GM18511 (cell line): Measurements from ENCODE around the gene ERBB2.

Experiments
- ATAC-seq: cut with Tn5 transposase; IDR thresholded peaks from one replicate; pipeline ENCODE4 v1.9.1; 2021; ENCODE audit warnings: mild to moderate bottlenecking, moderate library complexity; ENCODE audit not compliant: unreplicated experiment

The ERBB2 gene

DNA sequence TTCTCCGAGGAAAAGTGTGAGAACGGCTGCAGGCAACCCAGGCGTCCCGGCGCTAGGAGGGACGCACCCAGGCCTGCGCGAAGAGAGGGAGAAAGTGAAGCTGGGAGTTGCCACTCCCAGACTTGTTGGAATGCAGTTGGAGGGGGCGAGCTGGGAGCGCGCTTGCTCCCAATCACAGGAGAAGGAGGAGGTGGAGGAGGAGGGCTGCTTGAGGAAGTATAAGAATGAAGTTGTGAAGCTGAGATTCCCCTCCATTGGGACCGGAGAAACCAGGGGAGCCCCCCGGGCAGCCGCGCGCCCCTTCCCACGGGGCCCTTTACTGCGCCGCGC, at the start of gene ERBB2:
ERBB2 (plus strand) TSS at position 247 of the 330 bp plus-strand sequence. CDS start 175 bp downstream, outside the sequence.
- no peak for ATAC-seq

DNA sequence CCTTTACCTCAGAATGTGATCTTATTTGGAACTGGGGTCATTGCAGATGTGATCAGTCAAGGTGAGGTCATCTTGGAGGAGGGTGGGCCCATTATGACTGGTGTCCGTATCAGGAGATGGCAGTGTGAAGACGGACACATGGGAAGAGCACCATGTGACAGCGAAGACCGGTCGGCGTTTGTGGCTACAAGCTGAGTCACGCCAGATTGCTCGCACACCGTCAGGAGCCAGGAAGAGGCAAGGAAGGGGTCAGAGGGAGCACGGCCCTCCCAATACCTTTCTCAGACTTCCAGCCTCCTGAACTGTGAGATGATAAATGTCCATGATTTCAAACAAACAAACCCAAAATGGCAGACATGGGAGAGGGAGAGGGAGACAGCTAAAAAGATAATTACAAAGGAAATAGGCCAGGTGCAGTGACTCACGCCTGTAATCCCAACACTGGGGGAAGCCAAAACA, 49.7 kb upstream of the ERBB2 start:
- ATAC-seq: no peak

DNA sequence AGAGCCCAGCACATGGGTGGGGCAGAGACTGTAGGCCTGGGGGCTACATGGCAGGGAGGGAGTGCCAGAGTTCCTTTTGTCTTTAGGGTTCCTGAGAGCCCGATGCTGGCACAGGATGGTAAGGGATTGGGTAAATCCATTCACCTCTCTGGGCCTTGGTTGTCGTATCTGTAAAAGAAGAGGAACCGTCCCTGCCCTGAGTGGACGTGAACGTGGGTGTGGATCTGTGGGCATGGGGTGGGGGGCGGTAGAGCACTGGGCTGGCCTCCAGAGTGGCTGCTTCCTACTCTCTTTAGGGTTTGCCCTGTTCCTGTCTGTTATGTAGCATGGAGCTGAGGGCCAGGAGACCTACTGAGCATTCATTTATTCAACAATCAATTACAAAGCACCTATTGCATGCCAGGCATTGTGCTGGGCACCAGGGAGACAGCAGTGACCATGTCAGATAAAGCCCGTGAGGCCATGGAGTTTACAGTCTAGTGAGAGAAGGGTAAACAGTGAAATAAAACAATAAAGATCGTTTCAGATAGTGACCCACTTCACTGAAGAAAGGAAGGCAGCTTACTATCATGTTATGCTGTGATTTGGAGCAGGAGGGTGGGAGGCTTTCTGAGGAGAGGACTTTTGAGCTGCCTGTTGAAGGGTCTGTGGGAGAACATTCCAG, 47.8 kb upstream of the ERBB2 start:
- no peak for ATAC-seq

DNA sequence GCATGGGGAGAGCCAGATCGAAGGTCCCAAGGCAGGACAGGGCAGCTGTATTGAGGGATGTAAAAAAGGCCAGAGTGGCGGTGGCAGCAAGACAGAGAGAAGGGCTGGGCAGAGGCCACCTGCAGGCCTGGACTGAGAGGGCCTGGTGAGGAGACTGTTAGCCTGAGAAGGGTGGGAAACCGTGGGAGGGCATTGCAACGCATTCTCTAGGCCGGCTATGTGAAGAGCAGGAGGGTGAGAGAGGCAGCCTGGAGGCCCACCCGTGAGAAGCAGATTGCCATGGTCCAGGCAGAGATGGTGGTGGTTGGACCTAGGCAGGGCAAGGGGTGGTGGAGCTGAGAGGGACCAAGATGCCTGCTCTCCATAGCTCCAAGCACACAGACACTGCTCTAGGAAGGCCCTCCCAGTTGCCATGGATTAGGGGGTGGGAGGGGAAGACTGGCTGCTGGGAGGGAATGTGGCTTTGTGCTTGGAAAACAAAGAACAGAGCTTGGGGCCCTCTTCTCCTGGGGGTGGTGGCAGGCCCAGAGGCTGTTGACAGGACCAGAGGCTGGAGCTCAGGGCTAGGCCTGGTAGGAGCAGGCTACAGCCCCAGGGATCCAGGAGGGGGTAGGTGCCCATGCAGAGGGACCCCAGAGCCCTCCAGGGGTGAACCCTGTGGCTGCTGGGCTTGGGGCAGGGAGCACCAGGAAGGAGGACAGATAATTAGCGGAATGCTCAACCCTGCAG, 47.1 kb upstream of the ERBB2 start:
- no peak for ATAC-seq

DNA sequence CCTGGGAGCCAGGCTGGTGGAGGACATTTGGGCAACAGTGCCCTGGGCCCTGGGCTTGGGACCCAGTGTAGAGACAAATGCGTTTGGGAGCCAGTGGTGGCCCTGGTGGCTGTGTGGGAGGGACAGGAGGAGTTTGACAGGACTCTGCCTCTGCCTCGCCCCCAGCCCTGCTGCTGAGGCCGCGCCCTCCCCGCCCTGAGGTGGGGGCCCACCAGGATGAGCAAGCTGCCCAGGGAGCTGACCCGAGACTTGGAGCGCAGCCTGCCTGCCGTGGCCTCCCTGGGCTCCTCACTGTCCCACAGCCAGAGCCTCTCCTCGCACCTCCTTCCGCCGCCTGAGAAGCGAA, 46.6 kb upstream of the ERBB2 start:
- no peak for ATAC-seq

DNA sequence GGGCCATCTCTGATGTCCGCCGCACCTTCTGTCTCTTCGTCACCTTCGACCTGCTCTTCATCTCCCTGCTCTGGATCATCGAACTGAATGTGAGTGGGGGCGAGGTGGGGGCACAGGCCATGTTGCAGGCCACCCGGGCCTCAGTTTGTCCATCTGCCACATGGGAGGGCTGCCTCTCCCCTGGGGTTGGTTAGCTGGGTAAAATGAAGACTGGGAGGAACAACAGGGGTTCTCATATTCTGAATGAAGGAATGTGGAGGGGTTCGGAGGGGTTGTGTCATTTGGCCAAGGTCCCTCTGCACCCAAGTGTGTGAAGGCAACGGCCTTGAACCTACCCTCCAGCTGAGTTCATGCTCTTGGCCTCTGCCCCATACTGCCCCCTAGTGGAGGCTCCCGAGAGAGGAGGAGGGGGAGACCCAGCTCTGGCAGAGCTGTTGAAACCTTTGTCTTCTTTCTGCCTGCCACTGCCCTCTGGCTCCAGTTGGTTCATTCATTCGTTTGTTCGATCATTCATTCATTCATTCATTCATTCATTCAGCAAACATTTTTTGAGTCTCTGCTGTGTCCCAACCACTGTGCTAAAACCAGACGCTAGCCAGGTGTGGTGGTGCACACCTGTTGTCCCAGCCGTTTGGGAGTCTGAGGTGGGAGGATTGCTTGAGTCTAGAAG, 46.1 kb upstream of the ERBB2 start:
- no peak for ATAC-seq

DNA sequence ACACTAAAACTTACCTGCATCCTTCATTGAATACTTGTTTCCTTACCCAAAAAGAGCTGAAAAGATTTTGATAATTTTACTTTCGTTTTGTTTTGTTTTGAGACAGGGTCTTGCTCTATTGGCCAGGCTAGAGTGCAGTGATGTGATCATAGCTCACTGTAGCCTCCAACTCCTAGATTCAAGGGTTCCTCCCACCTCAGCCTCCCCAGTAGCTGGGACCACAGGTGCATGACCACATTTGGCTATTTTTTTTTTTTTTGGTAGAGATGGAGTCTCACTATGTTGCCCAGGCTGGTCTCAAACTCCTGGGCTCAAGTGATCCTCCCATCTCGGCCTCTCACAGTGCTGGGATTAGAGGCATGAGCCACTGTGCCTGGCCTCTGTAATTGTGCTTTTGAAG, 44.8 kb upstream of the ERBB2 start:
- no peak for ATAC-seq

DNA sequence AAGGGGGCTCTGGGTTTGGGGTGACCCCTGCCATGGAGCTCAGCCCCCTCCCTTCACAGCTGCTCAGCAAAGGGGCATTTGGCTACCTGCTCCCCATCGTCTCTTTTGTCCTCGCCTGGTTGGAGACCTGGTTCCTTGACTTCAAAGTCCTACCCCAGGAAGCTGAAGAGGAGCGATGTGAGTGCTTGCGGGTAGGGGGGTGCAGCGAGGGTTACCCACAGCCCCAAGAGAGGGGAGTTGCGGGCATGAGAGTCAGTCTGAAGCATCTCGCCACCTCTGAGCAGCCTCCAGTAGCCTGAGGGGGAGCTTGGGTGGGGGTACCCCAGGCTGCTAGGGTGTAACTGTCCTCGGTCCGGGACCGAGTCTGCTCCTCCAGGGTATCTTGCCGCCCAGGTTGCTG, 41.5 kb upstream of the ERBB2 start:
- no peak for ATAC-seq

DNA sequence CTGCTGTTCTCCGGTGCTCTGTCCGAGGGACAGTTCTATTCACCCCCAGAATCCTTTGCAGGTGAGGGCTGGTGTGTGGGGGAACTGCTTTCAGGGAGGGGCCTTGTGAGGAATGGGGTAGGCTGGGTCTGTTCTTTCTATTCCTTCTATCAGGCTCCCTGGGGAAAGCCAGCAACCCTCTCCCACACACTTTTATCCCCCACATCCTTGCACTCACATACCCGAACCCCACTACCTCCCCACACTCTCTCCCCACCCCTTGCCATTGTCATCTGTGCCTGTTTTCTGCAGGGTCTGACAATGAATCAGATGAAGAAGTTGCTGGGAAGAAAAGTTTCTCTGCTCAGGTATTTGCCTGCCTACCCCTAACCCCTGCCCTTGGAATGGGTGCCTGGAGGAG, 41.1 kb upstream of the ERBB2 start:
- no peak for ATAC-seq

DNA sequence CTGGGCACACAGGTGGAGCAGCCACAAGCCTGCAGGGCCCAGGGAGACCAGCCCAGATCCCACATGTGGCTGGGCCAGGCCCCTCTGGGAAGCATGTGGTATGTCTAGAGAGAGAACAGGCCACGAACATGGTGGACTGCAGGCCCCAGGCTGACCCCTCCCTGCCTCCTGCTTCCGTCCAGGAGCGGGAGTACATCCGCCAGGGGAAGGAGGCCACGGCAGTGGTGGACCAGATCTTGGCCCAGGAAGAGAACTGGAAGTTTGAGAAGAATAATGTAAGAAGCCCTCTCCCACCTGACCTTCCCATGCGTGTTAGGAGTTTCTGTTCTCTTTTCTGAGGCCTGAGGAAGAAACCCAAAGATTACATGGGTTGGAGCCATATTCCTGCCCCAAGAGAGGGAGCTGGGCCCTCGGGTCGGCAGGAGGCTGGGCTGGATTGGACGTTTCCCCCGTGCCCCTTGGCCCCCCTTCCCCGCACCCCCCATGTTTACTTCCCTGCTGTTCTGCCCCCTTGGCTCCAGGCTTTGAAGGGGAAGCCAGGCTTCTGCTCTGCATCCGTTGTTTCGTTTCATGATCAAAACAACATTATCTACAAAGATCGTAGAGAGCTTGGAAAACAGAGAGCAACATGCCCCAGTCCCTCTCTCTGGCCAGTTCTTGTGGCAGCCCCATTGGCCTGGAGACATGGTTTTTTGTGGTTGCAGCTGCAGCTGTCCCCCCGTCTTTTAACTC, 40.4 kb upstream of the ERBB2 start:
- no peak for ATAC-seq

DNA sequence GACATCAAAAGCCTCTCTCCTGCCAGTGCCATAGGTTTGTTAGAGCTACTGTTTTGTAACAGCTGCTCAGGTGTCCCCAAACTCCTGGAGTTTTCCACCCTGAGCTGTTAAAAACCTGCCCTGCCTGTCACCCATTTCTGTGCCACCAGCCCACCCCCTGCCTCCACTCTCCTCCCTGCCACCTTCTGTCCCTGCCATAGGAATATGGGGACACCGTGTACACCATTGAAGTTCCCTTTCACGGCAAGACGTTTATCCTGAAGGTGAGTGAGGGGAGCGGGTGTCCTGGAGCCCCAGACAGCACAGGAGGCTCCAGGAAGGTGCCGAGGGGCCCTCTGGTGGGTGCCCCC, 39.9 kb upstream of the ERBB2 start:
- ATAC-seq: no peak

DNA sequence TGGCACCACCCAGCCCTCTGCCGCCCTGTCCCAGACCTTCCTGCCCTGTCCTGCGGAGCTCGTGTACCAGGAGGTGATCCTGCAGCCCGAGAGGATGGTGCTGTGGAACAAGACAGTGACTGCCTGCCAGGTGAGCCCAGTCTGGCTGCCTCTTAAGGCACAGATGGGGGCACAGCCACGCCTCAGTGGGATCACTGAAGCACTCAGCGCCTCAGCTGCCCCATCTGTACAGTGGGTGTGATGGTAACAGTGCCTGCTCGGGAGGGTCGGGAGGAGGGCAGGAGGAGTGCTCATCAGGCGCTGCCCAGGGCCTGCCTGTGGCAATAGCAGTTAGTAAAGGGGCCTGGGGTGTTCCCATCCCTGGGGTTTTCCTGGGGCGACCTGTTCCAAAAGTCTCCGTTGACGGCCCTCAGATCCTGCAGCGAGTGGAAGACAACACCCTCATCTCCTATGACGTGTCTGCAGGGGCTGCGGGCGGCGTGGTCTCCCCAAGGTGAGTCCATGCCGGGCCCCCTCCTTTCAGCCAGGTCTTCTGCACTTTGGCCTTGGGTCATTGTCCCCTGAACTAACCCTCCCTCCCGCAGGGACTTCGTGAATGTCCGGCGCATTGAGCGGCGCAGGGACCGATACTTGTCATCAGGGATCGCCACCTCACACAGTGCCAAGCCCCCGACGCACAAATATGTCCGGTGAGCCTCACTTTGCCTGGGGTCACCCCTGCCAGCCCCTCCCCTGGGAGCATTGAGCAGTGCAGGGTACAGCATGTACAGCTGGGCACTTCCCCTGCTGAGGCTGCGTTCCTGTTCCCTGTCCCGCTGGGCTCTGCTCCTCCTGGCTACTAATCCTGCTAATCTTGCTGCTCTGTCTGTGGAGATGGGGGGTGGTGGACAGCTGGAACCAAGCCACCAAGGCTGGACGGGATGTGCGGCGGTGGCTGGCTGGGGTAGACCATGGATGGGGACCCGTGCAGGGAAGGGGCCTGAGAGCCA, 39.2 kb upstream of the ERBB2 start:
- ATAC-seq: no peak

DNA sequence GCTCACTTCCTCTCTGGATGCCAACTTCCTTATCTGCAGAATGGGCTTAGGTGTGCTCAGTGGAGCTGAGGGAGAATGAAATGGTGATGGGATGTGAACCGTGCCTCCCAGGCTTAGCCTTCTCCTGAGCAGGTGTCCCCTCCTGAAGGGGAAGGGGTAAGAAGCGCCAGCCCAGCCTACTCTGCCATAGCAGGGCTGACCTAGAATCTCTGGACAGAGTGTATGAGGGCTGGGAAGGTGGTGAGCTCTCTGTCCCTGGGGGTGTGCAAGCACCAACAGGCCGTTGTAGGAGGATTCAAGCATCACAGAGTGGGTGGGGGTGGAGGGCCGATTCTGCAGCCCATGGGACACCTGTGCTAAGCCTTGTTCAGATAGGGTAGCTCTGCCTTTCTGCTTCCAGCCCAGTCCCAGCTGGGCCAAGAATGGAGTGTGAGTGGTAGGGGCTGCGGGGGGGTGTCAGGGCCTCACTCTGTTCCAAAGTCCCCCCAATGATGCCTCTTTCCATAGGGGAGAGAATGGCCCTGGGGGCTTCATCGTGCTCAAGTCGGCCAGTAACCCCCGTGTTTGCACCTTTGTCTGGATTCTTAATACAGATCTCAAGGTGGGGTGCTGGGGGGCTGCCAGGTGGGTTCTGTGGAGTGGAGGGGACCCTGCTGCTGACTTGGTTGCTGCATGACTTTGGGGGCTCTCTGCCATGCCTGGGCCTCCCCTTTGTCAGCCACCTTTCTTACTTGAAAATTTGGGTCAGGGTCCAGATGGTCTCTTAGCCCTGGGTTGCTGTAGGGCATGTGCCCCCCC, 37.9 kb upstream of the ERBB2 start:
- no peak for ATAC-seq

DNA sequence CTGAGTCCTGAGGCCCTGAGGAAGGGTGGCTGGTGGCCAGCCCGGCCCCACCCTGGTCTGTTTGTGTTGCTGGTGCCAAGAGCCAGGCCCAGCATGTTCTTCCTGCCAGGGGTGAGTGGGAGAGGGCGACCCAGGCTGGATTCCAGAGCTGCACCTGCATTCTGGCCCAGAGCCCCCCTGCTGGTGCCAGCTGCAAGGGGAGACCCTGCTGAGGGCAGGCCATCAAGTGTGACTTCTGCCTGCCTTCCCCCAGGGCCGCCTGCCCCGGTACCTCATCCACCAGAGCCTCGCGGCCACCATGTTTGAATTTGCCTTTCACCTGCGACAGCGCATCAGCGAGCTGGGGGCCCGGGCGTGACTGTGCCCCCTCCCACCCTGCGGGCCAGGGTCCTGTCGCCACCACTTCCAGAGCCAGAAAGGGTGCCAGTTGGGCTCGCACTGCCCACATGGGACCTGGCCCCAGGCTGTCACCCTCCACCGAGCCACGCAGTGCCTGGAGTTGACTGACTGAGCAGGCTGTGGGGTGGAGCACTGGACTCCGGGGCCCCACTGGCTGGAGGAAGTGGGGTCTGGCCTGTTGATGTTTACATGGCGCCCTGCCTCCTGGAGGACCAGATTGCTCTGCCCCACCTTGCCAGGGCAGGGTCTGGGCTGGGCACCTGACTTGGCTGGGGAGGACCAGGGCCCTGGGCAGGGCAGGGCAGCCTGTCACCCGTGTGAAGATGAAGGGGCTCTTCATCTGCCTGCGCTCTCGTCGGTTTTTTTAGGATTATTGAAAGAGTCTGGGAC, 37.1 kb upstream of the ERBB2 start:
- ATAC-seq: no peak

DNA sequence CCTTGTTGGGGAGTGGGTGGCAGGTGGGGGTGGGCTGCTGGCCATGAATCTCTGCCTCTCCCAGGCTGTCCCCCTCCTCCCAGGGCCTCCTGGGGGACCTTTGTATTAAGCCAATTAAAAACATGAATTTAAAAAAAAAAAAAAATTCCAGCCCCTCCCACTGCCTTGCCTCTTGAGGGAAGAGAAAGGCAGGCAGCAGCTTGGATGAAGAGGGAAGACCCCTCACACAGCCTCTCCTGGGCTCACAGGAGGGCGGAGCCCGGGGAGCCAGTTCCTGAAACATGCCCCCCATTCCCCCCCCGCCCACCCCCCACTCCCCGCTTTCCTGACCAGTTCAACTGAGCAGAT, 36.5 kb upstream of the ERBB2 start:
- ATAC-seq: no peak

DNA sequence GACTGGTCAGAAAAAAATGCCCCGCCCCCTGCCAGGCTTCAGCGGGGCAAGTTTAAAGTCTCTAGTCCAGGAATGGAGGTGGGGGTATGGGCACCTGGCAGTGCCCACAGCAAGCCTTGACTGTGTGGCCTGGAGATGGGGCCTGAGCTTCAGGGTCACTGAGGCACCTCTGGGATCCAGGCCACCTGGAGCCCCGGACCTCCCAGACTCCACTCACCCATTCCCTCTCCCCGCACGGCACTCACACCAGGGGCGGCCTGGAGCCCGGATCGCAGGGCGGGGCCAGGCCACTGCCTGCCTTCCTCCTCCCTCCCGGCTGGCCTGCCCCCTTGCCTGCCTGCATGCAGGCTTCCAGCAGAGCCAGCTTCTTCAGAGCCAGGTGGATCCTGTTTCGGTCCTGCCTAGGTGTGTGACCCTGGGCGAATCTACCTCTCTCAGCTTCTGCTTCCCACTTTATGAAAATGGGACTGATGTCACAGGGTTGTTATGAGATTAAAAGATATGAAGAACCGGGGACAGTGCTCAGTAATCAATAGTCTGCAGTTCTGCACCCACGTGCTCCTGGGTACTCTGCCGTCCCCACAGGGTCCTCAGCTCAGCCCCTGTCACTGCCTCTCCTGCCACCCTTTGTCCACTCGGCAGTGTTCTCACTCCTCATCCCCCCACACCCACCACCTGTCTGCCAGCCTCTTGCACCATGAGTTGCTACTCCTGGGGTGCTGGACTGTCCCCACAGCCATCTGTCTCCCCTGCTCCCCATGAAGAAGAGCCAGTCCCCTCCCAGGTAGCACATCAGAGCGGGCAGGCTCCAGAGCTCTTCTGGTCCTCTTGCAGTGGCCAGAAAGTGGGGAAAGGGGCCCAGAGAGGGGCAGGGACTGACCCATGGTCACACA, 35.9 kb upstream of the ERBB2 start:
- ATAC-seq: no peak

DNA sequence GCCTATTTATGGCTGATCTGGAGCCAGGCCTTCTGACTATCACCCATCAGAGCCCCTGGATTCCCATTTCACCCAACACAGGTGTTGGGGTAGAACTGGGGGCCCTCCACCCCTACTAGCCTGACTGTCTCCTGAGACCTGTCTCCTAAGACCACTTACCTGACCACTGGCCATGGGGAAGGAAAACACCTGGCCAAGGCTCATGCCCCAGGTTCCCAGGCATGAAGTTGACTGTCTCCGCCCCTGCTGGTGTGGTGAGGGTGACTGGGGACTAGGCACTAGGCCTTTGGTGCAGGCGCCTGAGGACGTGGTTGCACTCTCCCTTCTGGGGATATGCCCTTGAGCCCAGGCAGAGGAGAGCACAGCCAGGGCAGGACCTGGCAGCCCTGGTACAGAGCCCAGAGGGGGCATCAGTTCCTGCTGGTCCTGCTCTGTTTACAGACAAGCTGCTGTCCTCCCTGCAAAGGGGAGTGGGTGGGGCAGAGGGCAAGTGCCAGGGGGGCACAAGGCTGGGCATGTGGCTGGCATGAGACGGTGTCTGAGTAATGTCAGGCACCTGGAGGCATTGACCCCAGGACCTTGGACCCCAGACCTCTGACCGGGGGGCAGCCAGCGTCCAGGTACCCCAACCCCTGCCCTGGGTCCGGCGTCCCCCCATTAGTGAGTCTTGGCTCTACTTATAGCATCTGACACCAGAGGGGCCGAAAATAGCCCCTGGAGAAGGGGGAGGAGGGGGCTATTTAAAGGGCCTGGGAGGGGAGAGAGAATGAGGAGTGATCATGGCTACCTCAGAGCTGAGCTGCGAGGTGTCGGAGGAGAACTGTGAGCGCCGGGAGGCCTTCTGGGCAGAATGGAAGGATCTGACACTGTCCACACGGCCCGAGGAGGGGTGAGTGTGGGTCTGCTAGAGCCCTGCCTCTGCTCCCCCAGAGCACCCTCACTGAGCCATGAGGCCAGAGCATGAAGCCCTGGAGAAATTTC, 35.0 kb upstream of the ERBB2 start, which contains the start of gene TCAP:
TCAP (plus strand) TSS at position 769 of the 981 bp plus-strand sequence; CDS start at position 780, 11 bp downstream.
- ATAC-seq: no peak
